Left hindlimb (tissue), 1 donor: ENCODE results near the gene SPACA6.
"Not testable (repeated sequence)": the region's sequence is repeated elsewhere in the genome, so short reads cannot be mapped to it uniquely, and the experiment has no call there.

Experiments
- DNase-seq: peaks from one replicate; pipeline ENCODE4 v3.0.0-alpha.2; 2018

The SPACA6 gene

DNA sequence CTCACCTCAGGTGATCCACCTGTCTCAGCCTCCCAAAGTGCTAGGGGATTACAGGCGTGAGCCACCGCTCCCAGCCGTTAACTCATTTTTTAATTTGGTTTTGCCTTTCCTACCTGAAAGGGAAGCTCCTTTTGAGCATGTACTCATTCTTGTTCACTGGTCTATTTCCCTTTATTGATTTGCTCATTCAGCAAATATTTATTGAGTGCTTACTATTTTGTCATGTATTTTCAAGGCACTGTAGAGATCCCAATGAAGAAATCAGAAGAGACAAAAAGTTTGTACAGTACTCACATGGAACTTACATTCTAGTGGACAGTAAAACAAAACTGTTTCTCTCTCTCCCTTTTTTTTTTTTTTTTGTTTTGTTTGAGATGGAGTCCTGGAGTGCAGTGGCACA, 13.8 kb downstream of the SPACA6 start:
- no peak for DNase-seq

DNA sequence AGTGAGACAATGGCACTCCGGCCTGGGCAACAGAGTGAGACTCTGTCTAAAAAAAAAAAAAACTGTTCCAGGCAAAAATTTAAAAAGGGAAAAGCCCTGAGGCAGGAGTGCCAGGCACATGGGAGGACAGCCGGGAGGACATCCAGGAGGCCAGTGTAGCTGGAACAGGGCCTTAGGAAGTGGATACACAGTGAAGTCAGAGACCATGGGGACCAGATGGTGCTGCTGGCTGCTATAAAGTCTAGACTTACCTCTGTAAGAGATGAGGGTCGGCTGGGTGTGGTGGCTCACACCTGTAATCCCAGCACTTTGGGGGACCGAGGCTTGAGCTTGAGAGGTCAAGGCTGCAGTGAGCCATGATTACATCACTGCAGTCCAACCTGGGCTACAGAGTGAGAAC, 15.7 kb downstream of the SPACA6 start:
- peak; percentile 15 for DNase-seq

DNA sequence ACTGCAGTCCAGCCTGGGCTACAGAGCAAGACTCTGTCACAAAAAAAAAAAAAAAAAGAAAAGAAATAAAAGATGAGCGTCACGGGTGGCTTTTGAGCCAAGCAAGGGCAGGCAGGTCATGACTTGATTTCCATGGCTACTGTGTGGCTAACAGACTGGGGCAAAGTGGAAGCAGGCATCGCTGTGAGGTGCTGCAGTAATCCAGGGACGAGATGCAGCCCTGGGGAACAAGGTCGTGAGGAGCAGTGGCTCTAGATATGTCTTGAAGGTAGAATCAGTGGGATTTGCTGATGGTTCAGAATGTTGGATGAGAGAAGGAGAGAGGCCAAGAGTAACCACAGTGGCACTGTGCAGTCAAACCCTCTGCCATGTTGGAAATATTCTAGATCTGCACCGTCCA, 16.4 kb downstream of the SPACA6 start:
- peak; percentile 33 for DNase-seq

DNA sequence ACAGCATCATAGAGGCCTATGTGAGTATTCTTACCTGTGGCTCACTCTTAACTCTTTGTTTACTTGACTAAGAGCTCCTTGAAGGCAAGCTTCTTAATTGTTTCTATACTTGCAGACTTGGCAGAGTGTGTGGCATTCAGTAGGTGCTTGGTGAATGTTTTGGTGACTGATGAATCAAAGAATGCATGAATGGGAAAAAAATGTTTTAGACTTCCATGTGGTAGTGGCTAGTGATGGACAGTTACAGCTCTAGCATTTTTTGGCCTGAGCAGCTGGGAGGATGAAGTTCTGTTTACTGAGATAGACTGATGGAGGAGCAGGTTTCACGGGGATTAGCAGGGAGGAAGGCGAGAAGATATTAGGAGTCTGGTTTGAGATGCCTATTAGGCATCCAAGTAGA, 17.0 kb downstream of the SPACA6 start:
- DNase-seq, result no peak

DNA sequence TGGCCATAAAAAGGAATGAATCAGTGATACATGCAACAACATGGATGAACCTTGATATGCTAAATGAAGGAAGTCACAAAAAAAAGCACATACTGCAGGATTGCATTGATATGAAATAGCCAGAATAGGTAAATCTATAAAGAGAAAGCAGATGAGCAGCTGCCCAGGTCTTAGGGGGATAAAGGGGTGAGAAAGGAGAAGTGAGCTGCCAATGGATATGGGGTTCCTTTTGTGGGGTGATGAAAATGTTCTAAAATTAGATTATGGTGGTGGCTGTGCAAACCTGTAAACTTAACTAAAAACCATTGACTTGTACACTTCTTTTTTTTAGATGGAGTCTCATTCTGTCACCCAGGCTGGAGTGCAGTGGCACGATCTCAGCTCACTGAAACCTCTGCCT, 18.6 kb downstream of the SPACA6 start:
- DNase-seq, result no peak

DNA sequence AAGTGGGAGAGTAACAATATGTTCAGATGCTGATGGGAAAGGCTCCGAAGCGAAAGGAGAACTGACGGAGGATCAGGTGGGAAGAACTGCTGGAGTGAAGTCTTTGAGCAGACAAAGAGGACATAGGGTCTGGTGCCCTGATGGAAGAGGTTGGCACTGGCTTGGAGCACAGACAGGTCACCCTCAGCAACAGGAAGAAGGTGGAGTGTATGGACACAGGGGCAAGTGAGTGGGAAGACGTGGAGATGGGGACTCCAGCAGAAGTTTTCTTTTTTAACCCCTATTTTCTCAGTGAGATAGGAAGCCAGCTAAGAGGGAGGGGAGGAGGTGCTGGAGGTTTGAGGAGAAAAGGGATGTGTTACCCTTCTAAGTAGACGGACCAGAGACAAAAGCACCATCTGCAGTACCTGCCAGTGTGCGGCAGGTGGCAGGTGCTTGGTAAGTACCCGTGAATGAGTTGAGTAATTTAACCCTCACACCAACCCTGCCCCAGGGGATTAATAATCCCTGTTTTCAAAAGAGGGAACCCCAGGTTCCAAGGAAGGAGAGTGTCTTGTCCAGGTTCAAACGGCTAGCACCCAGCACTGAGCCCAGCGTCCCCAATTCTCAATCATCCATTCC, 19.4 kb downstream of the SPACA6 start:
- DNase-seq, result no peak

DNA sequence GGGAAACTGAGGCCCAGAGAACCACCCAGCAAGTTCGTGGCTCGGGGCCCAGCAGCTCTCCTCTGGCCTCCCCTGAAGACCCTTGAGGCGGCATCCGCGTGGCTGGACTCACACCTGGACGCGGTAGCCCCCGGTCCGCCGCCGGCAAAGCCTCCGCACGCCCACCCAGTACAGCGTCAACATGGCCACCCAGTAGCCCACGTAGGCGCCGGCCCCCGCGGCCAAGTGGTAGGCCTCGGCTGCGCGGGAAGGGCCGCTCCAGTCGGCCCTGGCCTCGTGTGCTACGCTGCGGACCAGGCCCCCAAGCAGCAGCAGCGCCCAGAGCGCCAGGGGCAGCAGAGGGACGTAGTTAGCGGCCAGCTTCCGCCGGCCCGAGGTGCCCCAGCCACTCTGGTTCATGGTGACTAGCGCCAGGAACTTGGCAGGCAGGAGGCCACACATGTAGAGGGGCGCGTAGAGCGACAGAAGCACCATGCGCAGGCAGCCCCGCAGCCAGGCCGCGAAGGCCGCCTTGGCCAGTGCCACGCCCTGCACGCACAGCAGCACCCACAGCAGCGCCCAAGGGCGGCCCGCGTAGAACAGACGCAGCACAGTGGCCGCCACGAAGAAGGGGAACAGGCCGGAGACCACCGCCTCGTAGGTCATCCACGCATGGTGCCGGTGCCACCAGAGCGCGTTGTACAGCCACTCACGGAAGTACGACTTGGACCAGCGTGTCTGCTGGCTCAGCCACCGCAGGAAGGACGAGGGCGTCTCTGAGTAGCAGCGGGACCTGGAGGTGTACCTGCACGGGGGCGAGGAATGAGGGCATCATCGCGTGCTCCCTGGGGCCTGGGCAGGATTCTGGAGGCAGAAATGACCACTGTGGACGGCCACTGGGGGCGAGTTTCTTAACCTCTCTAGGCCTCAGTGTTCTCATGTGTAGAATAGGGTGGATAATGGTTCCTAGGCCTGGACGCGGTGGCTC, 20.5 kb downstream of the SPACA6 start:
- no peak for DNase-seq

DNA sequence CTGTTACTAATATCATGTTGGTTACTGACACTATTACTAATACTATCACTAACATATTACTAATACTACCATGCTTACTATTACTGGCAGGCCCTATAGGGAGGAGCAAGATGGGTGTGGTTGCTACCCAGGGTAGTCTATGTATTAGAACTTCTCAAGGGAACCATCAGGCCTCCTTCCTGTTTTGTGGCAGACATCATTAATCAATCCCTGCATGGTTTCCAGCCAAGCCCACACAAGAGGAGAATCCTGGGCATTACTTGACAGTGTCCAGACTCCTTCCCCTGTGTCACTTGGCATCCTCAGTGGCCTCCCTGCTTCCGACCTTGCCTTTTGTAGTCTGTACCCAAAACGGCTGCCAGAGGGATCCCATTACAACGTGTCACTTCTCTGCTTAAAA, 21.7 kb downstream of the SPACA6 start:
- no peak for DNase-seq

DNA sequence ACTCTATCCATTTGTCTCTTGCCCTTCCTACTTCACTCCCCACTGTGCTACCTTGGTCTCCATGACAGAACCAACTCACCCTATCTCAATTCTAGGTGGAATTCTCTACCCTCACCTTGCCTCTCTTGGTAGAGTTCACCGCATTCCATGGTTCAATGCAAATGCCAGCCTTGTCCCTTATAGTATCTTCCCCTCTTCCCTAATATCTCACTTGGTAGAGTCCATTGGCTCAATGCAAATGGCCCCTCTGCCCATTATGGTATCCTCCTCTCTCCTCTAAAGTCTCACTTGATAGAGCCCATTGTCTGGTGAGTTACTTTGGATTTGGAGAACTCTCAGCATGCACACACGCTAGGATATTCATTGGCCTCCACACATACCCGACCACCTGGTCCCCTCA, 22.7 kb downstream of the SPACA6 start:
- no peak for DNase-seq

DNA sequence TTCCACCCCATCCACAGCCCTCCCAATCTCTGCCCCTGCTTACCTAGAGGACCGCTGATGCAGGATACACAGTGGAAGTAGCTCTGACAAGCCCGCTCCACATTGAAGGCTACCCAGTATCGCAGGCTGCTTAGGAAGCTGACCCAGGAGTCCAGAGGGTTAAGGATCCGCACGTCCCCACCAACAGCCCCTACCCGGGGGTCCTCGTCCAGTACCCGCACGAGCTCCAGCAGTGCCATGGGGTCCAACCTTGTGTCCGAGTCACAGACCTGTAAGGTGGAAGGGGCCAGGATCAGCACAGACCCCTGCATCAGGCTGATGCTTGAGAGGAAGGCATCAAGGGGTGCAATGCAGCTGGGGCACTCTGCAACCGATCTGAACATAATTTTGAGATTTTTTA, 23.8 kb downstream of the SPACA6 start:
- no peak for DNase-seq

DNA sequence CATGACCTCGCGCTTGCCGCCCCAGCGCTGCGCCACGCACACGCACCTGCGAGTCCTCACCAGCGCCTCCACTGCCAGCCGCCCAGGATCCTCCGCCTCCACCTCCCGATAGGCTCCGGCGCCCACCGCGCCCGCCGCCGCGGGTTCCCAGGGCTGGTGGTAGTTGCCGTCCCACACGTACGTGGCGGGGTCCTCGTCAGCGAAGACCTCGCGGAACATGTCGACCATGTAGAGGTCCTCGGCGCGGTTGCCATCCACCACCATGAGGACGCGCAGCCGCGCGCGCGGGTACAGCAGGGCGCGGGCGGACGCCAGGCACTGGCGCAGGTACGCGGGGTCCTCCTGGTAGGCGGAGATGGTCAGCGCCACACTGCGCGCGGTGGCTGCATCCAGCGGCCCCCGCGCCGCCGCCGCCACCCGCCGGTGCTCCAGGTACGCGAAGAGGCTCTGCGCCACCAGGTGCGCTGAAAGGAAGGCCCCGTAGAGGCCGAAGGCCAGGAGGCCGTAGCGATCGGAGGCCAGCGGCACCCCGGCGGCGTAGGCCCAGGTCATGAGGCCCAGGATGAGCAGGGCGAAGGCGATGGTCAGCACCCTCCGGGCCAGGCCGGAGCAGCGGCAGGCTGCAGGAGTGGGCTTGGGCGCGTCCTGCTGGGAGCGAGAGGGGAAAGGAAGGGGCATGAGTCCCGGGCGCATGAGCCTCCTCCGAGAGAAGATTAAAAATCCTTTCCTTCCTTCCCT, 26.3 kb downstream of the SPACA6 start:
- no peak for DNase-seq

DNA sequence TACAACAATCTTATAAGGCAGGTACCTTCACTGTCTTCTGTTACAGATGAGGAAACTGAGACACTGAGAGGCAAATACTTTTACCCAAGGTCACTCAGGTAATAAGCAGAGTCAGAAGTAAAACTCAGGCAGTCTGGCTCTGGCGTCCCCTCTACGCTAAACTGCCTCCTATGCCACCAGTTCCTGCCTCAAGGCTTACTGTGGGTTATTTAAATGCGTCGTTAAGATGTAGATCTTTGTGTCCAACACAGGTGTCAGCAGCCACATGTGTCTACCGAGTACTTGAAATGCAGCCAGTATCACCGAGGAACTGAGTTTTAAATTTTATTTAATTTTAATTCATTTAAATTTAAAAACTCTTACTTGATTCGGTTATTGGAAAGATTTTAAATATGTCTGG, 28.8 kb downstream of the SPACA6 start:
- no peak for DNase-seq

DNA sequence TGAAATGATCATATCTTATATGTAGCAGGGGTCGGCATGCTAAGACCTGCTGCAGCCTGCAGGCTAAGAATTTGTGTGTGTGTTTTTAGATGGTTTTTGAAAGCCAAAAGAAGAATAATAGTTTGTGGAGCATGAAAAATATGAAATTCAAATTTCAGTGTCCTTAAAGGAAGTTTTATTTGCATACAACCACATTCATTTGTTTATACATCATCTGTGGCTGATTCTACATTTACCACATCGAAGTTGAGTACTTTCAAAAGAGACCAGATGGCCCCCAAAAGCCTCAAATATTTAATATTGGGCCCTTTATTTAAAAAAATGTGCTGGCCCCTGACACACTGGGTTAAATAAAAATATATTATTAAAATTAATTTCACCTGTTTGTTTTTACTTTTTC, 29.4 kb downstream of the SPACA6 start:
- no peak for DNase-seq

DNA sequence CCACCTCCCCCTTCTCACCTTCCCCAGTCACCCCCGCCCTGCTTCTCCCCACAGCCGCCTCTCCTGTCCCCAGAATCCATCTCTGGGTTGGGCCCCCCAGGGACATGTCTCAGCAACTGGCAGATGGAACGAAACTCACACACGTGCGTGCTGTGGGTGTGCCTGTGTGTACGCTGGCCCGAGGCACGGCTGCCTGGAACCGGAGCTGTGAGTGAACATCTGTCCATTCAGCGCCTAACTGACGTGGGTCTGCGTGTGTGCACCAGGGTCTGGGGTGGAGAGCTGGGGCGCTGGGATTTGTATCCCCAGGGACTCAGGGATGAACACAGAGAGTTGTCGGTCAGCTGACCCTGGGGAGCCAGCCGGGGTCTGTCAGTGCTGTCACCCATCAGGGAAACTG, 31.4 kb downstream of the SPACA6 start:
- DNase-seq, result peak; percentile 61

DNA sequence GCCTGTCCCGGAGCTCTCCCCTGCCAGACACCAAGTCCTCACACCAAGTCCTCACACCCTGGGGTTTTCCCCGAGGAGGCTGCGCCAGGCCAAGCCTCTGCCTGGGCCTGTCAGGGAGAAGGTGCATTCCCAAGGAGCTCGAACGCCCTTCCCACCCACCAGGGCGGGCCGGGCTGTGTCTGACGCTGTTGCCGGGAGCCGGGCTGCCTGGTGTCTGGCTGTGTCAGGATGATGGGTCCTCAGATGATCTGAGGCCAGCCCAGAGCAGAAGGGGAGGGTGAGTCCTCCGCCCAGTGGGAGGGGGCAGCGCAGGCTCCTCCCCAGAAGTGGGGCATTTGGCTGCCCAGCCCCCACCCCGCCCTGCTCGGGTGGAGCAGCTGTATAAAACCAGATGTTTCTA, 32.9 kb downstream of the SPACA6 start:
- peak; percentile 75 for DNase-seq

DNA sequence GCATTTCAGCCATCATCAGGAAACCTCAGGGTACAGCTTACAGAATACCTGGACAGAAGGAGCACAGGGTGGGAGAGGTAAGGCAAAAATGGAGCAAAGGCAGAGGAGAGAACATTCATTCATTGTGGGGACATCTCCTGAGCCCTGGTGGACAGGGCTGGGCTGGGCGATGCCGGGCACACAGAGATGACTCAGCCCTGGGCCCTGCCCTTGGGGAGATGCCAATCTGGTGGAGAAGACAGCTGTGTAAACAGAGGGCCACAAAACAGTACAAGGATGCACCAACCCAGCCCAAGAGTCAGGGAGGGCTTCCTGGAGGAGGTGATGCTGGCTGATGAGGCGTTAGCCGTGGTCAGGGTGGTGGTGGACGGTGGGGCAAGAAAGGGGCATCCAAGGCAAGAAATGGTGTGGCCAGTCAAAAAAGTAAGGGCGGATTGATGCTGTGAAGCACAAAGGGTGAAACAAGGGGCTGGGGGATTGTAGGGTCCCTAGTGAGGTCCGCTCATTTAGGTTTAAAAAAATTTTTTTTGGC, 34.3 kb downstream of the SPACA6 start:
- DNase-seq, result no peak

DNA sequence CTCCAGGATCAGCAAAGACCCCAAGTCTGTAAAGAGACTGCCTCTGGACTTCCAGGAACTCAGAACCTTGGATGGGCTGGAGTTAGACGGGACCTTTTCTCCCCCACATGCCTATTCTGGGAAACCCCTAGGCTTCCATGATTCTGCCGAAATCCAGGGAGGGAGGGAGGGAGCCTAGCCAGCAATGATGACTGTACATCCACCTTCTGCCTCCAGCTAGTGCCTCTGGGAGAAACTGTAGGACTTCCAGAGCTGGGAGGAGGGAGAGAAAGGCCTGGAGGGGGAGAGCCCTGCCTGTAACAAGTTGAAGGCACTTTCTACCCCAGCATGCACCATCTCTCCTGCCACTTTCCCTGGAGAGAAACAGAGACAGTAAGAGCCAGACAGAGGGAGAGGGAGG, 36.7 kb downstream of the SPACA6 start:
- DNase-seq, result no peak

DNA sequence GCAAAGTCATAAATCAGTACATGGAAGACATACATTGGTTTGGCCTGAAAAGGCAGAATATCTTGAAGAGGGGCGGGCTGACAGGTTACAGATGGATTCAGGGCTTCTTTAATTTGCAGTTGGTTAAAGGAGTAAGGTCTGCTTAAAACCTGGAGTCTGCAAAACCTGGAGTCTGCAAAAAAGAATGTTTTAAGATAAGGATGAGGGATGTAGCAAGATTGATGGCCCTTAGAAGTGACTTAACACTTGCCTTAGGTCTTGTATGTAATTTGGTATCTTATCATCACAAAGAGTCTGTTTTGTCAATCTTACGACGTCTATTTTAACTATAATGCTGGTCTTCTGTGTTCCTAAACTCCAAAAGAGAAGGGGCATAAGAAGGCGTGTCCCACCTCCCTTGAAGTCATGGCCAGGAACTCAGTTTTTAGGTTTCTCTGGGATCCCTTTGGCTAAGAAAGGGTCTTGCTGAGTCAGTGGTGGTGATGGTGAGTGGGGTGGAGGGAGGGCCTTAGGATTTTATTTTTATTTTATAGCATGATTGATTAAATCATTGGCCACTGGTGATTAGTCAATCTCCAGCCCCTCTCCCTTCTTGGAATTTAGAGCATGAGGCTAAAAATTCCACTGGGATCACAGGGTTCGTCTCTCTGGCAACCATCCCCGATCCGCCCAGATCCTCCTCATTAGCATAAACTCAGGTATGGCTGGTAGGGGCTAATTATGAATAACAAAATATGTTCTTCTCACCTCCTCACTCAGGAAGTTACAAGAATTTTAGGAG, 40.8 kb downstream of the SPACA6 start:
- DNase-seq, result no peak

DNA sequence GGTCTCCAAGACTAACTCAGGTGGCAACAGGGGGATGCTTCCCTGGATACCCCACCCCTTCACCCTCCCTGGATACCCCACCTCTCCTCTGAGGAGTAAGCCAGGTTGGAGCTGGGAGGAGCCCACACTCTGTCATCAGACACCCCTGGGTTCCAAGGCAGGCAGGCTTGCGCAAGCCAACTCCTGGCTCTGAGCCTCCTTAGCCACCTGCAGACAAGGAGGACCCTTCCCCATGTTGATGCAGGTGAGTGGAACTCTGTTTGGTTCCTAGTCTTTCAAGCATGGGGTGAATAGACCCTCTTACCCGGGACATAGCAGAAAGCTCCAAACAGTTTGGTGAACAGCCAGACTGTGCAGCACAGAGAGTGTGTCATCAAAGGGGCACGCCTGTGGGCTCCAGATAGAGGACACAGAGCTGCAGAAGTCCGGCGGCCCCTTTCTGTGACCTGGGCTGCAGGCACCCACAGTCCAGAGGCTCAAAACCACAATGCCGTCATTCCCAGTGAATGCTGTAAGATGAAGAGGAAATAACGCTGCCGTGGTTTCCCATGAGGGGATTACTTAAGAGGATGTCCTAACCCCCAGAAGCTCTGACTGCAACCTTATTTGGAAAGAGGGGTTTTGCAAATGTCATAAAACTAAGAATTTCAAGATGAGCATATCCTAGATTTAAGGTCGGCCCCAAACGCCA, 42.8 kb downstream of the SPACA6 start:
- no peak for DNase-seq

DNA sequence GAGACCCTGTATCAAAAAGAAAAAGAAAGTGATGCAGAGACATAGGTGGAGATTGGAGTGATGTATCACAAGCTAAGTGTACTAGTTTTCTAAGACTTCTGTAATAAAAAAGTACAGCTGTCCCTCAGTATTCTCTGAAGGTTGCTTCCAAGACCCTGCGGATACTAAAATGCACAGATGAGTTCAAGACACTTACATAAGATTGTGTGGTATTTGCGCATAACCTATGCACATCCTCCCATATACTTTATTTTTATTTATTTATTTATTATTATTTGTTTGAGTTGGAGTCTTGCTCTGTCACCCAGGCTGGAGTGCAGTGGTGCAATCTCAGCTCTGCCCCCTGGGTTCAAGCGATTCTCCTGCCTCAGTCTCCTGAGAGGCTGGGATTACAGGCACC, 44.3 kb downstream of the SPACA6 start:
- DNase-seq, result no peak

DNA sequence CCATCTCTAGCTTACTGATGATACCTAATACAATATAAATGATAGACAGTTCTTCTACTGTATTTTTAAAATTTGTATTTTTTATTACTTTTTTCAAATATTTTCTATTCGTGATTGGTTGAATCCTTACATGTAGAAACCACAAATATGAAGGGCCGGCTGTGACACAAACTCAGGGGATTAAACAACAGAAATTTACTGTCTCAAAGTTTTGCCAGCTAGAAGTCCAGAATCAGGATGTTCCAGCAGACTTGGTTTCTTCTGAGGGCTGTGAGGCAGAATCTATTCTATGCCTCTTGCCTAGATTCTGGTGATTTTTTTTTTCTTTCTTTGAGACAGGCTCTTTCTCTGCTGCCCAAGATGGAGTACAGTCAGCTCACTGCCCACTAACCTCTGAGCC, 44.8 kb downstream of the SPACA6 start:
- DNase-seq, result no peak

DNA sequence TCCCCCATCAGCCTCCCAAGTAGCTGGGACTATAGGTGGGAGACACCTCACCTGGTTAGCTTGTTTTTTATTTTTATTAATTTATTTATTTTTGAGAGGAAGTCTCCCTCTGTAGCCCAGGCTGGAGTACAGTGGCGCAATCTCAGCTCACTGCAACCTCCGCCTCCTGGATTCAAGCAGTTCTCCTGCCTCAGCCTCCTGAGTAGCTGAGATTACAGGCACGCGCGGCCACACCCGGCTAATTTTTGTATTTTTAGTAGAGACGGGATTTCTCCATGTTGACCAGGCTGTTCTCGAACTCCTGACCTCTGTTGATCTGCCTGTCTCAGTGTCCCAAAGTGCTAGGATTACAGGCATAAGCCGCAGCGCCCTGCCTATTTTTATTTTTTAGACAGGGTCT, 45.4 kb downstream of the SPACA6 start:
- DNase-seq, result not testable (repeated sequence)
